Panc1 (cell line): ENCODE data around the gene TK2. TPM values are rescaled to one million over a fixed set of nuclear protein-coding genes. Genes with fewer than 3 reads are reported as not detected.

ENCODE experiments used
- ATAC-seq: fragments of 200-7000 bp; cut with Tn5 transposase; 2 replicates; pipeline ENCODE4 v1.9.1; 2020; ENCODE audit warnings: mild to moderate bottlenecking, moderate library complexity
- BruUV-seq: library from RNA; stranded (reverse); fragments of 400-500 nt; replicated peaks from 2 replicates; lab custom pipeline; 2021; lab: Mats Ljungman, UMichigan
- CTCF ChIA-PET: fragments of 300-600 bp; sonication (Branson Sonifier 250); formaldehyde crosslinking; loops from one replicate; lab custom pipeline; 2022; ENCODE audit warnings: antibody characterized with exemption; lab: Charles Lee
- POLR2A ChIA-PET: fragments of 300-600 bp; sonication (Branson Sonifier 250); formaldehyde crosslinking; loops from one replicate; lab custom pipeline; 2022; ENCODE audit warnings: antibody characterized with exemption; lab: Charles Lee
- DNase-seq: peaks from one replicate; pipeline ENCODE4 v3.0.0-alpha.2; 2010; ENCODE audit warnings: low read depth, low spot score
- H3K27ac ChIP-seq: 2 replicates; pipeline ENCODE4 v1.5.1; 2011; ENCODE audit warnings: mild to moderate bottlenecking, low read length, inconsistent platforms
- H3K27me3 ChIP-seq: fragments of 200-500 bp; sonication (Bioruptor generic); 2 replicates; pipeline ENCODE4 v1.6.0; 2014; ENCODE audit warnings: low read length, inconsistent platforms; ENCODE audit not compliant: control insufficient read depth, insufficient read depth
- H3K36me3 ChIP-seq: fragments of 200-500 bp; sonication (Bioruptor generic); 2 replicates; pipeline ENCODE4 v1.5.1; 2014; ENCODE audit warnings: inconsistent platforms, mild to moderate bottlenecking, low read length, moderate library complexity; ENCODE audit not compliant: control insufficient read depth, insufficient read depth
- H3K4me1 ChIP-seq: 2 replicates; pipeline ENCODE4 v1.5.1; 2011; ENCODE audit warnings: inconsistent platforms, mild to moderate bottlenecking, low read length, moderate library complexity; ENCODE audit not compliant: control insufficient read depth, insufficient read depth
- H3K4me3 ChIP-seq, 2 experiments: 2 replicates each; pipeline ENCODE4 v1.5.1; 2011 to 2012; ENCODE audit warnings: low read depth in 2 of 2, low read length in 2 of 2, mild to moderate bottlenecking in 2 of 2, inconsistent platforms in 1 of 2, moderate library complexity in 1 of 2
- H3K9me3 ChIP-seq: fragments of 200-500 bp; sonication (Bioruptor generic); 2 replicates; pipeline ENCODE4 v1.5.1; 2014; ENCODE audit warnings: low read depth, mild to moderate bottlenecking, inconsistent platforms, low read length, moderate library complexity; ENCODE audit not compliant: control insufficient read depth, insufficient read depth
- CTCF ChIP-seq: fragments of 450-650 bp; IDR thresholded peaks from 2 replicates; pipeline ENCODE4 v1.5.1; 2017; ENCODE audit warnings: mild to moderate bottlenecking
- POLR2AphosphoS5 ChIP-seq: IDR thresholded peaks from 2 replicates; pipeline ENCODE4 v1.6.1; 2012; ENCODE audit warnings: mild to moderate bottlenecking, low read depth, low read length, moderate library complexity
- SIN3A ChIP-seq: IDR thresholded peaks from 2 replicates; pipeline ENCODE4 v1.6.1; 2012; ENCODE audit warnings: low read depth, mild to moderate bottlenecking, low read length, moderate library complexity, borderline replicate concordance; ENCODE audit not compliant: insufficient read depth
- TCF7L2 ChIP-seq: IDR thresholded peaks from 2 replicates; pipeline ENCODE4 v1.6.1; 2011; ENCODE audit warnings: mild to moderate bottlenecking, low read depth, low read length, inconsistent platforms
- in situ Hi-C: cut with HindIII; loops from 2 replicates; pipeline ENCODE4 v1.10.0; 2016; ENCODE audit warnings: low sequenced_read_pairs, low pct_unique_long_range_greater_than_20kb
- intact Hi-C: fragments of 100-400 bp; cut with micrococcal nuclease; formaldehyde crosslinking; loops from one replicate; pipeline ENCODE4 v1.10.0; 2022; ENCODE audit not compliant: unreplicated experiment
- total RNA-seq: library from RNA; stranded (reverse); gene quantifications from one replicate; pipeline ENCODE4 v1.2.1, GENCODE V29; 2021; ENCODE audit not compliant: unreplicated experiment
- TF ChIP-seq, protein P1 (sequence below), 2 experiments: IDR thresholded peaks; 2 replicates each; pipeline ENCODE4 v1.6.1; 2011 to 2012; ENCODE audit warnings: low read depth in 2 of 2, control low read depth in 1 of 2, low read length in 1 of 2, mild to moderate bottlenecking in 1 of 2, moderate library complexity in 1 of 2; ENCODE audit not compliant: insufficient read depth in 1 of 2

The TK2 gene
- total RNA-seq, 1 experiment from 2014 or later, result 17.1 TPM

- Histone ChIP-seq H3K4me3 (no peak overlapping the region), H3K27ac (no peak overlapping the region), H3K9me3 (no peaks in the 10 kb centered on the region), H3K36me3 (no peaks in the 10 kb centered on the region), H3K27me3 (no peaks in the 10 kb centered on the region), H3K4me1 (no peaks in the 10 kb centered on the region)
- POLR2A ChIA-PET, result interaction anchor here (0.8 kb wide), 1 partner anchor 125 kb away, joined by 3 read pairs; no protein-coding TSS in a partner anchor
- DNase-seq, result no peak
- intact Hi-C loops (no loop called here), in situ Hi-C loops (no loop called here)
- ATAC-seq, result no peak
- CTCF ChIA-PET, result interaction anchor here (2.1 kb wide), 1 partner anchor 70 kb away, joined by 9 read pairs; no protein-coding TSS in a partner anchor
- BruUV-seq, result no TSS peak
- TF ChIP-seq, protein P1, sequence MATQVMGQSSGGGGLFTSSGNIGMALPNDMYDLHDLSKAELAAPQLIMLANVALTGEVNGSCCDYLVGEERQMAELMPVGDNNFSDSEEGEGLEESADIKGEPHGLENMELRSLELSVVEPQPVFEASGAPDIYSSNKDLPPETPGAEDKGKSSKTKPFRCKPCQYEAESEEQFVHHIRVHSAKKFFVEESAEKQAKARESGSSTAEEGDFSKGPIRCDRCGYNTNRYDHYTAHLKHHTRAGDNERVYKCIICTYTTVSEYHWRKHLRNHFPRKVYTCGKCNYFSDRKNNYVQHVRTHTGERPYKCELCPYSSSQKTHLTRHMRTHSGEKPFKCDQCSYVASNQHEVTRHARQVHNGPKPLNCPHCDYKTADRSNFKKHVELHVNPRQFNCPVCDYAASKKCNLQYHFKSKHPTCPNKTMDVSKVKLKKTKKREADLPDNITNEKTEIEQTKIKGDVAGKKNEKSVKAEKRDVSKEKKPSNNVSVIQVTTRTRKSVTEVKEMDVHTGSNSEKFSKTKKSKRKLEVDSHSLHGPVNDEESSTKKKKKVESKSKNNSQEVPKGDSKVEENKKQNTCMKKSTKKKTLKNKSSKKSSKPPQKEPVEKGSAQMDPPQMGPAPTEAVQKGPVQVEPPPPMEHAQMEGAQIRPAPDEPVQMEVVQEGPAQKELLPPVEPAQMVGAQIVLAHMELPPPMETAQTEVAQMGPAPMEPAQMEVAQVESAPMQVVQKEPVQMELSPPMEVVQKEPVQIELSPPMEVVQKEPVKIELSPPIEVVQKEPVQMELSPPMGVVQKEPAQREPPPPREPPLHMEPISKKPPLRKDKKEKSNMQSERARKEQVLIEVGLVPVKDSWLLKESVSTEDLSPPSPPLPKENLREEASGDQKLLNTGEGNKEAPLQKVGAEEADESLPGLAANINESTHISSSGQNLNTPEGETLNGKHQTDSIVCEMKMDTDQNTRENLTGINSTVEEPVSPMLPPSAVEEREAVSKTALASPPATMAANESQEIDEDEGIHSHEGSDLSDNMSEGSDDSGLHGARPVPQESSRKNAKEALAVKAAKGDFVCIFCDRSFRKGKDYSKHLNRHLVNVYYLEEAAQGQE (IDR thresholded peaks at IDR 0.05; ENCODE audit: insufficient read depth in 1 of 2, low read depth in 2 of 2, low read length in 1 of 2), result no peak
- TF ChIP-seq POLR2AphosphoS5 (no peak), CTCF (no peak), SIN3A (no peak), TCF7L2 (no peak)
Observed at GRCh38 chr16:66476328-66477027, 73.4 kb downstream of the TK2 start.

GRCh38 chr16:66475232-66475631, 74.7 kb downstream of the TK2 start:
- TF ChIP-seq TCF7L2, result no peak
- no peak for TF ChIP-seq POLR2AphosphoS5
- no peak for TF ChIP-seq SIN3A
- TF ChIP-seq, protein P1 (IDR thresholded peaks at IDR 0.05; ENCODE audit: insufficient read depth in 1 of 2, low read depth in 2 of 2, low read length in 1 of 2), result no peak
- TF ChIP-seq CTCF, result no peak
- Histone ChIP-seq H3K27ac (no peak overlapping the region), H3K4me1 (no peaks in the 10 kb centered on the region), H3K36me3 (no peaks in the 10 kb centered on the region), H3K27me3 (no peaks in the 10 kb centered on the region), H3K4me3 (no peak overlapping the region), H3K9me3 (no peaks in the 10 kb centered on the region)
- ATAC-seq (no peak), DNase-seq (no peak)
- BruUV-seq, result no TSS peak
- CTCF ChIA-PET, result interaction anchor here (2.1 kb wide), 1 partner anchor 69 kb away, joined by 9 read pairs; no protein-coding TSS in a partner anchor
- in situ Hi-C loops (no loop called here), intact Hi-C loops (no loop called here)
- POLR2A ChIA-PET, result no interaction called here
